SK-N-SH (cell line): ENCODE data around the gene TNNT2.

ENCODE experiments used
- EZH2phosphoT487 ChIP-seq: fragments of 200-600 bp; sonication (generic); IDR thresholded peaks from 2 replicates; pipeline ENCODE4 v1.6.1; 2017; ENCODE audit warnings: low read depth, mixed run types, mild to moderate bottlenecking, antibody characterized with exemption, moderate library complexity, borderline replicate concordance
- POLR2AphosphoS5 ChIP-seq: IDR thresholded peaks from 2 replicates; pipeline ENCODE4 v1.6.1; 2012; ENCODE audit warnings: low read depth, low read length
- TF ChIP-seq, protein P1 (sequence below): fragments of 200-600 bp; sonication (generic); IDR thresholded peaks from 2 replicates; pipeline ENCODE4 v1.6.1; 2017; ENCODE audit warnings: antibody characterized with exemption, mild to moderate bottlenecking, moderate library complexity
- TF ChIP-seq, protein P2 (sequence below): IDR thresholded peaks from 2 replicates; pipeline ENCODE4 v1.6.1; 2012; ENCODE audit warnings: mild to moderate bottlenecking, low read depth, low read length, moderate library complexity
- TF ChIP-seq, protein P3 (sequence below): IDR thresholded peaks from 2 replicates; pipeline ENCODE4 v1.4.0; 2012; ENCODE audit warnings: low read depth, borderline replicate concordance

DNA sequence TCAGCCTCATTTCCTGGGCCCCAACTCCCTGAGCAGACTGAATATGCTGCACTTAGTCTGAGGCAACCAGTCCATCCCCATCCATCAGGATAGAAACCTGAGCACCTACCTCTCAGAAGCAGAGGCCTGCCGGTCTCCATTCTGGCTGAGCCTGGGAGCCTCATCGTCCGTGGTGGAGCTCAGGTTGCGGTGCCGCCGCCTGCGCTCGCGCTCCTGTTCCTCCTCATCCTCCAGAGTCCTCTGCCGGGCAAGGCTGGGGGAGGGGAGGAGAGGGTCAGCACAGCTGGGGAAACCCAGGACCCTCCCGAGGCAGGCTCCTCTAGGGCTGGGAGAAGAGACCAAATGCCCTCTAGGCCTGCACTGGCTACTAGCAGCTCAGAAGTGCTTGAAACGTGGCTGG is 11.6 kb upstream of the TNNT2 start:
- no peak for TF ChIP-seq EZH2phosphoT487
- TF ChIP-seq, protein P1, sequence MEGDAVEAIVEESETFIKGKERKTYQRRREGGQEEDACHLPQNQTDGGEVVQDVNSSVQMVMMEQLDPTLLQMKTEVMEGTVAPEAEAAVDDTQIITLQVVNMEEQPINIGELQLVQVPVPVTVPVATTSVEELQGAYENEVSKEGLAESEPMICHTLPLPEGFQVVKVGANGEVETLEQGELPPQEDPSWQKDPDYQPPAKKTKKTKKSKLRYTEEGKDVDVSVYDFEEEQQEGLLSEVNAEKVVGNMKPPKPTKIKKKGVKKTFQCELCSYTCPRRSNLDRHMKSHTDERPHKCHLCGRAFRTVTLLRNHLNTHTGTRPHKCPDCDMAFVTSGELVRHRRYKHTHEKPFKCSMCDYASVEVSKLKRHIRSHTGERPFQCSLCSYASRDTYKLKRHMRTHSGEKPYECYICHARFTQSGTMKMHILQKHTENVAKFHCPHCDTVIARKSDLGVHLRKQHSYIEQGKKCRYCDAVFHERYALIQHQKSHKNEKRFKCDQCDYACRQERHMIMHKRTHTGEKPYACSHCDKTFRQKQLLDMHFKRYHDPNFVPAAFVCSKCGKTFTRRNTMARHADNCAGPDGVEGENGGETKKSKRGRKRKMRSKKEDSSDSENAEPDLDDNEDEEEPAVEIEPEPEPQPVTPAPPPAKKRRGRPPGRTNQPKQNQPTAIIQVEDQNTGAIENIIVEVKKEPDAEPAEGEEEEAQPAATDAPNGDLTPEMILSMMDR, result no peak
- no peak for TF ChIP-seq POLR2AphosphoS5
- TF ChIP-seq, protein P2, sequence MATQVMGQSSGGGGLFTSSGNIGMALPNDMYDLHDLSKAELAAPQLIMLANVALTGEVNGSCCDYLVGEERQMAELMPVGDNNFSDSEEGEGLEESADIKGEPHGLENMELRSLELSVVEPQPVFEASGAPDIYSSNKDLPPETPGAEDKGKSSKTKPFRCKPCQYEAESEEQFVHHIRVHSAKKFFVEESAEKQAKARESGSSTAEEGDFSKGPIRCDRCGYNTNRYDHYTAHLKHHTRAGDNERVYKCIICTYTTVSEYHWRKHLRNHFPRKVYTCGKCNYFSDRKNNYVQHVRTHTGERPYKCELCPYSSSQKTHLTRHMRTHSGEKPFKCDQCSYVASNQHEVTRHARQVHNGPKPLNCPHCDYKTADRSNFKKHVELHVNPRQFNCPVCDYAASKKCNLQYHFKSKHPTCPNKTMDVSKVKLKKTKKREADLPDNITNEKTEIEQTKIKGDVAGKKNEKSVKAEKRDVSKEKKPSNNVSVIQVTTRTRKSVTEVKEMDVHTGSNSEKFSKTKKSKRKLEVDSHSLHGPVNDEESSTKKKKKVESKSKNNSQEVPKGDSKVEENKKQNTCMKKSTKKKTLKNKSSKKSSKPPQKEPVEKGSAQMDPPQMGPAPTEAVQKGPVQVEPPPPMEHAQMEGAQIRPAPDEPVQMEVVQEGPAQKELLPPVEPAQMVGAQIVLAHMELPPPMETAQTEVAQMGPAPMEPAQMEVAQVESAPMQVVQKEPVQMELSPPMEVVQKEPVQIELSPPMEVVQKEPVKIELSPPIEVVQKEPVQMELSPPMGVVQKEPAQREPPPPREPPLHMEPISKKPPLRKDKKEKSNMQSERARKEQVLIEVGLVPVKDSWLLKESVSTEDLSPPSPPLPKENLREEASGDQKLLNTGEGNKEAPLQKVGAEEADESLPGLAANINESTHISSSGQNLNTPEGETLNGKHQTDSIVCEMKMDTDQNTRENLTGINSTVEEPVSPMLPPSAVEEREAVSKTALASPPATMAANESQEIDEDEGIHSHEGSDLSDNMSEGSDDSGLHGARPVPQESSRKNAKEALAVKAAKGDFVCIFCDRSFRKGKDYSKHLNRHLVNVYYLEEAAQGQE, result no peak
- TF ChIP-seq, protein P3, sequence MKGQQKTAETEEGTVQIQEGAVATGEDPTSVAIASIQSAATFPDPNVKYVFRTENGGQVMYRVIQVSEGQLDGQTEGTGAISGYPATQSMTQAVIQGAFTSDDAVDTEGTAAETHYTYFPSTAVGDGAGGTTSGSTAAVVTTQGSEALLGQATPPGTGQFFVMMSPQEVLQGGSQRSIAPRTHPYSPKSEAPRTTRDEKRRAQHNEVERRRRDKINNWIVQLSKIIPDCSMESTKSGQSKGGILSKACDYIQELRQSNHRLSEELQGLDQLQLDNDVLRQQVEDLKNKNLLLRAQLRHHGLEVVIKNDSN, result no peak
